K562 (cell line): ENCODE data around the gene CAPN10.

Experiments used
- RCOR1 ChIP-seq, 2 experiments: IDR thresholded peaks; 2 replicates each; pipeline ENCODE4 v1.6.1; 2012; ENCODE audit warnings: low read depth in 2 of 2, low read length in 2 of 2, borderline replicate concordance in 1 of 2, improper control_type of control experiment in 1 of 2
- TF ChIP-seq, protein P1 (sequence below): sonication (generic); formaldehyde crosslinking; IDR thresholded peaks from 2 replicates; pipeline ENCODE4 v1.8.1; 2022; ENCODE audit warnings: missing genetic modification reagents
- TF ChIP-seq, protein P2 (sequence below): fragments of 200-600 bp; sonication (generic); IDR thresholded peaks from one replicate; pipeline ENCODE4 v1.6.1; 2012; ENCODE audit warnings: mild to moderate bottlenecking, low read depth, low read length, inconsistent platforms

DNA sequence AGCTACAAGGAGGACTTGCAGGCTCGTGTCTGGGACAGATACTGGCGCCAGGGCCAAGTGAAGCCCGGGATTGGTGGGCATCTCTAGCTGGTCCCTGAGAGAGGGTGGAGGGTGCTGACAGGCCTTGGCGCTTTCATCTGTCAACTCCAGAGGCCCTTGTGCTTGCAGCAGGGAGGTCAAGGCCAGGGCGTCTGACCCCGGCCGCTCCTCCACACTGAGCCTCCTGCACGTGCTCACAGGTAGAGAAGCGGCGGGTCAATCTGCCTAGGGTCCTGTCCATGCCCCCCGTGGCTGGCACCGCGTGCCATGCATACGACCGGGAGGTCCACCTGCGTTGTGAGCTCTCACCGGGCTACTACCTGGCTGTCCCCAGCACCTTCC, 9.5 kb downstream of the CAPN10 start:
- no peak for TF ChIP-seq RCOR1 (IDR thresholded peaks at IDR 0.05; ENCODE audit: borderline replicate concordance in 1 of 2, low read depth in 2 of 2, low read length in 2 of 2)
- TF ChIP-seq, protein P1, sequence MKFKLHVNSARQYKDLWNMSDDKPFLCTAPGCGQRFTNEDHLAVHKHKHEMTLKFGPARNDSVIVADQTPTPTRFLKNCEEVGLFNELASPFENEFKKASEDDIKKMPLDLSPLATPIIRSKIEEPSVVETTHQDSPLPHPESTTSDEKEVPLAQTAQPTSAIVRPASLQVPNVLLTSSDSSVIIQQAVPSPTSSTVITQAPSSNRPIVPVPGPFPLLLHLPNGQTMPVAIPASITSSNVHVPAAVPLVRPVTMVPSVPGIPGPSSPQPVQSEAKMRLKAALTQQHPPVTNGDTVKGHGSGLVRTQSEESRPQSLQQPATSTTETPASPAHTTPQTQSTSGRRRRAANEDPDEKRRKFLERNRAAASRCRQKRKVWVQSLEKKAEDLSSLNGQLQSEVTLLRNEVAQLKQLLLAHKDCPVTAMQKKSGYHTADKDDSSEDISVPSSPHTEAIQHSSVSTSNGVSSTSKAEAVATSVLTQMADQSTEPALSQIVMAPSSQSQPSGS (CRISPR knock-in tag) = no peak
- TF ChIP-seq, protein P2, sequence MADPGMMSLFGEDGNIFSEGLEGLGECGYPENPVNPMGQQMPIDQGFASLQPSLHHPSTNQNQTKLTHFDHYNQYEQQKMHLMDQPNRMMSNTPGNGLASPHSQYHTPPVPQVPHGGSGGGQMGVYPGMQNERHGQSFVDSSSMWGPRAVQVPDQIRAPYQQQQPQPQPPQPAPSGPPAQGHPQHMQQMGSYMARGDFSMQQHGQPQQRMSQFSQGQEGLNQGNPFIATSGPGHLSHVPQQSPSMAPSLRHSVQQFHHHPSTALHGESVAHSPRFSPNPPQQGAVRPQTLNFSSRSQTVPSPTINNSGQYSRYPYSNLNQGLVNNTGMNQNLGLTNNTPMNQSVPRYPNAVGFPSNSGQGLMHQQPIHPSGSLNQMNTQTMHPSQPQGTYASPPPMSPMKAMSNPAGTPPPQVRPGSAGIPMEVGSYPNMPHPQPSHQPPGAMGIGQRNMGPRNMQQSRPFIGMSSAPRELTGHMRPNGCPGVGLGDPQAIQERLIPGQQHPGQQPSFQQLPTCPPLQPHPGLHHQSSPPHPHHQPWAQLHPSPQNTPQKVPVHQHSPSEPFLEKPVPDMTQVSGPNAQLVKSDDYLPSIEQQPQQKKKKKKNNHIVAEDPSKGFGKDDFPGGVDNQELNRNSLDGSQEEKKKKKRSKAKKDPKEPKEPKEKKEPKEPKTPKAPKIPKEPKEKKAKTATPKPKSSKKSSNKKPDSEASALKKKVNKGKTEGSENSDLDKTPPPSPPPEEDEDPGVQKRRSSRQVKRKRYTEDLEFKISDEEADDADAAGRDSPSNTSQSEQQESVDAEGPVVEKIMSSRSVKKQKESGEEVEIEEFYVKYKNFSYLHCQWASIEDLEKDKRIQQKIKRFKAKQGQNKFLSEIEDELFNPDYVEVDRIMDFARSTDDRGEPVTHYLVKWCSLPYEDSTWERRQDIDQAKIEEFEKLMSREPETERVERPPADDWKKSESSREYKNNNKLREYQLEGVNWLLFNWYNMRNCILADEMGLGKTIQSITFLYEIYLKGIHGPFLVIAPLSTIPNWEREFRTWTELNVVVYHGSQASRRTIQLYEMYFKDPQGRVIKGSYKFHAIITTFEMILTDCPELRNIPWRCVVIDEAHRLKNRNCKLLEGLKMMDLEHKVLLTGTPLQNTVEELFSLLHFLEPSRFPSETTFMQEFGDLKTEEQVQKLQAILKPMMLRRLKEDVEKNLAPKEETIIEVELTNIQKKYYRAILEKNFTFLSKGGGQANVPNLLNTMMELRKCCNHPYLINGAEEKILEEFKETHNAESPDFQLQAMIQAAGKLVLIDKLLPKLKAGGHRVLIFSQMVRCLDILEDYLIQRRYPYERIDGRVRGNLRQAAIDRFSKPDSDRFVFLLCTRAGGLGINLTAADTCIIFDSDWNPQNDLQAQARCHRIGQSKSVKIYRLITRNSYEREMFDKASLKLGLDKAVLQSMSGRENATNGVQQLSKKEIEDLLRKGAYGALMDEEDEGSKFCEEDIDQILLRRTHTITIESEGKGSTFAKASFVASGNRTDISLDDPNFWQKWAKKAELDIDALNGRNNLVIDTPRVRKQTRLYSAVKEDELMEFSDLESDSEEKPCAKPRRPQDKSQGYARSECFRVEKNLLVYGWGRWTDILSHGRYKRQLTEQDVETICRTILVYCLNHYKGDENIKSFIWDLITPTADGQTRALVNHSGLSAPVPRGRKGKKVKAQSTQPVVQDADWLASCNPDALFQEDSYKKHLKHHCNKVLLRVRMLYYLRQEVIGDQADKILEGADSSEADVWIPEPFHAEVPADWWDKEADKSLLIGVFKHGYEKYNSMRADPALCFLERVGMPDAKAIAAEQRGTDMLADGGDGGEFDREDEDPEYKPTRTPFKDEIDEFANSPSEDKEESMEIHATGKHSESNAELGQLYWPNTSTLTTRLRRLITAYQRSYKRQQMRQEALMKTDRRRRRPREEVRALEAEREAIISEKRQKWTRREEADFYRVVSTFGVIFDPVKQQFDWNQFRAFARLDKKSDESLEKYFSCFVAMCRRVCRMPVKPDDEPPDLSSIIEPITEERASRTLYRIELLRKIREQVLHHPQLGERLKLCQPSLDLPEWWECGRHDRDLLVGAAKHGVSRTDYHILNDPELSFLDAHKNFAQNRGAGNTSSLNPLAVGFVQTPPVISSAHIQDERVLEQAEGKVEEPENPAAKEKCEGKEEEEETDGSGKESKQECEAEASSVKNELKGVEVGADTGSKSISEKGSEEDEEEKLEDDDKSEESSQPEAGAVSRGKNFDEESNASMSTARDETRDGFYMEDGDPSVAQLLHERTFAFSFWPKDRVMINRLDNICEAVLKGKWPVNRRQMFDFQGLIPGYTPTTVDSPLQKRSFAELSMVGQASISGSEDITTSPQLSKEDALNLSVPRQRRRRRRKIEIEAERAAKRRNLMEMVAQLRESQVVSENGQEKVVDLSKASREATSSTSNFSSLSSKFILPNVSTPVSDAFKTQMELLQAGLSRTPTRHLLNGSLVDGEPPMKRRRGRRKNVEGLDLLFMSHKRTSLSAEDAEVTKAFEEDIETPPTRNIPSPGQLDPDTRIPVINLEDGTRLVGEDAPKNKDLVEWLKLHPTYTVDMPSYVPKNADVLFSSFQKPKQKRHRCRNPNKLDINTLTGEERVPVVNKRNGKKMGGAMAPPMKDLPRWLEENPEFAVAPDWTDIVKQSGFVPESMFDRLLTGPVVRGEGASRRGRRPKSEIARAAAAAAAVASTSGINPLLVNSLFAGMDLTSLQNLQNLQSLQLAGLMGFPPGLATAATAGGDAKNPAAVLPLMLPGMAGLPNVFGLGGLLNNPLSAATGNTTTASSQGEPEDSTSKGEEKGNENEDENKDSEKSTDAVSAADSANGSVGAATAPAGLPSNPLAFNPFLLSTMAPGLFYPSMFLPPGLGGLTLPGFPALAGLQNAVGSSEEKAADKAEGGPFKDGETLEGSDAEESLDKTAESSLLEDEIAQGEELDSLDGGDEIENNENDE = no peak
